Parietal lobe (tissue), 1 donor: ENCODE results near the gene B3GLCT. TPM values are rescaled to one million over a fixed set of nuclear protein-coding genes. Genes with fewer than 3 reads are reported as not detected.

ENCODE experiments used
- total RNA-seq: library from RNA; depleted of rRNA; stranded (reverse); fragments of >200 nt; gene quantifications from one replicate; pipeline ENCODE4 v1.2.3, GENCODE V29; 2014

B3GLCT gene
- total RNA-seq = 6.9 TPM

GRCh38 chr13:31199849-31200636 is at the start of gene B3GLCT:
Gene B3GLCT, plus strand, starts transcription at chr13:31199975. Its CDS starts 110 bp downstream, at chr13:31200085.

GRCh38 chr13:31161557-31162150 is 38.1 kb upstream of the B3GLCT start, which contains the start of gene HSPH1:
Gene HSPH1, minus strand, starts transcription at chr13:31161904. Its CDS starts 322 bp downstream, at chr13:31161582.

Other genes starting within 250 kb of the B3GLCT start
- gene HSPH1, start 38.1 kb upstream of the B3GLCT start, total RNA-seq = 102 TPM